ENCODE results near the gene RSPO4. TPM values are rescaled to one million over a fixed set of nuclear protein-coding genes. Genes with fewer than 3 reads are reported as not detected.

The RSPO4 gene
- total and polyA plus RNA-seq, 2 of the 13 experiments (the other 11 are each of a cell fraction or from before 2014, with no cell fraction given): not detected

DNA sequence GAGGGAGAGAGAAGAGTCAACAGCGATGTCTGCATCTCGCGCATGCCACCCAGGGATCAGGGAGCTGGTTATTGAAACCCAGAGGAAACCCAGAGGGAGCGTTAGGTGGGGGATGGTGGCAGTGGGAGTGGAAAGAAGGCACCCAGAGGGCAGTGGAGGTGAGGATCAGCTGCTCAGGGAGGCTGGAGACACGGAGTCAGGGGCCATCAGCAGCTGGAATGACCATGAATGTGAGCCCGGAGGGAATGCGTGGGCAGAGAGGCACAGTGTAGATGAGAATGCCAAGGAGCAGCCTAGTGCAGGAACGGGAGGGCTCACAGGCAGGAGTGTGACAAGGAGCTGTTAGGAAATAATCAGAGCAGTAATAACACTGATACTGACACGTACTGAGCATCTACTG is 36.2 kb downstream of the RSPO4 start:
- Histone ChIP-seq H3K36me3 (replicated peaks in 1 of 2; ENCODE audit: control insufficient read depth in 1 of 2, insufficient read depth in 2 of 2, low read length in 2 of 2) (no peaks in the 10 kb centered on the region), H3K4me2 (ENCODE audit: low read depth, low read length) (no peak overlapping the region), H3K4me1 (ENCODE audit: insufficient read depth, low read length) (no peaks in the 10 kb centered on the region), H3K4me3 (replicated peaks in 1 of 3; ENCODE audit: insufficient read depth in 1 of 3, low read depth in 2 of 3, low read length in 3 of 3) (no peak overlapping the region), H3K9ac (ENCODE audit: insufficient read depth, low read depth, low read length) (no peak overlapping the region), H4K20me1 (ENCODE audit: insufficient read depth, low read length) (no peaks in the 10 kb centered on the region; the same call in 1 of the 2 replicates), H3K27ac (ENCODE audit: extremely low read length, insufficient read depth, low read length) (no peak overlapping the region), H3K27me3 (ENCODE audit: control insufficient read depth in 1 of 2, insufficient read depth in 2 of 2, low read length in 2 of 2) (peaks cover 12 to 68% of the 10 kb centered on the region in 2 experiments; a peak in 4 of 5 replicates), H2AFZ (ENCODE audit: low read length) (no peak overlapping the region), H3K9me3 (ENCODE audit: low read length) (no peaks in the 10 kb centered on the region), H3K79me2 (ENCODE audit: insufficient read depth, low read length) (no peaks in the 10 kb centered on the region)
- POLR2A ChIA-PET: no interaction called here
- no peak for ATAC-seq
- WGBS (ENCODE audit: low lambda C conversion rate): 40% methylated on average over 9 of the region's 9 CpGs
- no TSS peak for BruUV-seq (replicated peaks)
- no peak for FAIRE-seq
- intact Hi-C loops (cut with micrococcal nuclease; ENCODE audit: unreplicated experiment) (no loop called here), in situ Hi-C loops (cut with HindIII; ENCODE audit: extremely low pct_ligation_motif_present, low pct_unique_long_range_greater_than_20kb) (no loop called here)
- no peak for TF ChIP-seq DPF2 (CRISPR knock-in tag; IDR thresholded peaks at IDR 0.05; ENCODE audit: borderline replicate concordance, low read depth)
- TF ChIP-seq TEAD3 (CRISPR knock-in tag; optimal IDR thresholded peaks at IDR 0.05; ENCODE audit: borderline replicate concordance): no peak
- no peak for TF ChIP-seq ZNF121 (CRISPR knock-in tag; IDR thresholded peaks at IDR 0.05)
- TF ChIP-seq ZNF773 (CRISPR knock-in tag; IDR thresholded peaks at IDR 0.05; ENCODE audit: borderline replicate concordance): no peak
- no peak for TF ChIP-seq ZNF329 (CRISPR knock-in tag; IDR thresholded peaks at IDR 0.05; ENCODE audit: low read depth)
- TF ChIP-seq GFI1 (CRISPR knock-in tag; IDR thresholded peaks at IDR 0.05; ENCODE audit: borderline replicate concordance): no peak
- TF ChIP-seq PHF5A (CRISPR knock-in tag; IDR thresholded peaks at IDR 0.05; ENCODE audit: low read depth, unreplicated experiment): no peak
- no peak for TF ChIP-seq ZNF276 (CRISPR knock-in tag; IDR thresholded peaks at IDR 0.05; ENCODE audit: low read depth)
- no peak for TF ChIP-seq RFX1 (IDR thresholded peaks at IDR 0.05)
- no peak for TF ChIP-seq FIP1L1 (IDR thresholded peaks at IDR 0.05; ENCODE audit: borderline replicate concordance, insufficient read depth, low read depth, low read length)
- no peak for TF ChIP-seq RBAK (CRISPR knock-in tag; IDR thresholded peaks at IDR 0.05)
- no peak for TF ChIP-seq KLF15 (CRISPR knock-in tag; IDR thresholded peaks at IDR 0.05; ENCODE audit: borderline replicate concordance)
- TF ChIP-seq, protein P1, sequence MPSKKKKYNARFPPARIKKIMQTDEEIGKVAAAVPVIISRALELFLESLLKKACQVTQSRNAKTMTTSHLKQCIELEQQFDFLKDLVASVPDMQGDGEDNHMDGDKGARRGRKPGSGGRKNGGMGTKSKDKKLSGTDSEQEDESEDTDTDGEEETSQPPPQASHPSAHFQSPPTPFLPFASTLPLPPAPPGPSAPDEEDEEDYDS (CRISPR knock-in tag; IDR thresholded peaks at IDR 0.05): no peak
- TF ChIP-seq MIER3 (CRISPR knock-in tag; IDR thresholded peaks at IDR 0.05; ENCODE audit: borderline replicate concordance): no peak
- TF ChIP-seq ZNF513 (CRISPR knock-in tag; conservative IDR thresholded peaks at IDR 0.05): no peak
- TF ChIP-seq ZNF605 (CRISPR knock-in tag; IDR thresholded peaks at IDR 0.05): no peak
- no peak for TF ChIP-seq ZKSCAN8 (CRISPR knock-in tag; IDR thresholded peaks at IDR 0.05; ENCODE audit: borderline replicate concordance)
- TF ChIP-seq NR2F2 (IDR thresholded peaks at IDR 0.05; ENCODE audit: borderline replicate concordance, low read depth): no peak
- no peak for TF ChIP-seq ESRRA (CRISPR knock-in tag; IDR thresholded peaks at IDR 0.05; ENCODE audit: low read depth)
- CTCF ChIA-PET (ENCODE audit: low intra/inter-chr PET ratio, low total read pairs): no interaction called here
- no peak for DNase-seq (ENCODE audit: low spot score)
